ENCODE data around the gene KLF15. TPM values are rescaled to one million over a fixed set of nuclear protein-coding genes. Genes with fewer than 3 reads are reported as not detected.

KLF15 gene
- total and polyA plus RNA-seq, 9 of the 15 experiments (the other 6 are each of a cell fraction or from before 2014, with no cell fraction given), result 0.08 to 4.8 (median 1.2) TPM

DNA sequence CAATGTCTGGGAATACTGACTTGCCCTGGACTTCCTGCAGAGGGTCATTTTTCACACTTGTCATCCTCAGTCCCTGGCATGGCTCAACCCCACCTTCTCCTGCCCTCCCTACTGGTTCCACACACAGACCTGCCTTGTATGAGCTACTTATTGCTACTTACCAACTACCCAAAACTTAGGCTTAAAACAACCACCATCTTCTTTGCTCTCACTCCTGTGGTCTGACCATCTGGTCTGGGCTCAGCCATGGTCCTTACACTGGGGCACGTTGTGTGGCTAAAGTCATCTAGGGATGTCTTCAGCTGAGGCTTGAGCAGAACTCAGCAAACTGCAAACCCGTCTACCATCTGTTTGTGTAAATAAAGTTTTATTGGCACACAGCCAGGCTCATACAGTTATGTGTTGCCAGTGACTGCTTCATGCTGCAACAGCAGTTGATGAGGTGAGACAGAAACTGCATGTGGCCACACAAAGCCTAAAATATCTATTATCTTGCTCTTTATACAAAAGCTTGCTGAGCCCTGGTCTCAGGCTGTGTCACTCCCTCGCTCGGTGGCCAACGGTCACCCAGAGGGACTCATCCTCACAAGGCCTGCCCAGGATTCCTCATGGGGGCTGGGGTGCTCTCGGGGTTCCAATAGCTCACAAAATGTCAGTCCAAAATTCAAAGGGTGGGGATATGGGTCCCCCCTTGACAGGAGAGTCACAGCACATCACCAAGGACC, 43.5 kb downstream of the KLF15 start (continued):
- TF ChIP-seq, protein P1, sequence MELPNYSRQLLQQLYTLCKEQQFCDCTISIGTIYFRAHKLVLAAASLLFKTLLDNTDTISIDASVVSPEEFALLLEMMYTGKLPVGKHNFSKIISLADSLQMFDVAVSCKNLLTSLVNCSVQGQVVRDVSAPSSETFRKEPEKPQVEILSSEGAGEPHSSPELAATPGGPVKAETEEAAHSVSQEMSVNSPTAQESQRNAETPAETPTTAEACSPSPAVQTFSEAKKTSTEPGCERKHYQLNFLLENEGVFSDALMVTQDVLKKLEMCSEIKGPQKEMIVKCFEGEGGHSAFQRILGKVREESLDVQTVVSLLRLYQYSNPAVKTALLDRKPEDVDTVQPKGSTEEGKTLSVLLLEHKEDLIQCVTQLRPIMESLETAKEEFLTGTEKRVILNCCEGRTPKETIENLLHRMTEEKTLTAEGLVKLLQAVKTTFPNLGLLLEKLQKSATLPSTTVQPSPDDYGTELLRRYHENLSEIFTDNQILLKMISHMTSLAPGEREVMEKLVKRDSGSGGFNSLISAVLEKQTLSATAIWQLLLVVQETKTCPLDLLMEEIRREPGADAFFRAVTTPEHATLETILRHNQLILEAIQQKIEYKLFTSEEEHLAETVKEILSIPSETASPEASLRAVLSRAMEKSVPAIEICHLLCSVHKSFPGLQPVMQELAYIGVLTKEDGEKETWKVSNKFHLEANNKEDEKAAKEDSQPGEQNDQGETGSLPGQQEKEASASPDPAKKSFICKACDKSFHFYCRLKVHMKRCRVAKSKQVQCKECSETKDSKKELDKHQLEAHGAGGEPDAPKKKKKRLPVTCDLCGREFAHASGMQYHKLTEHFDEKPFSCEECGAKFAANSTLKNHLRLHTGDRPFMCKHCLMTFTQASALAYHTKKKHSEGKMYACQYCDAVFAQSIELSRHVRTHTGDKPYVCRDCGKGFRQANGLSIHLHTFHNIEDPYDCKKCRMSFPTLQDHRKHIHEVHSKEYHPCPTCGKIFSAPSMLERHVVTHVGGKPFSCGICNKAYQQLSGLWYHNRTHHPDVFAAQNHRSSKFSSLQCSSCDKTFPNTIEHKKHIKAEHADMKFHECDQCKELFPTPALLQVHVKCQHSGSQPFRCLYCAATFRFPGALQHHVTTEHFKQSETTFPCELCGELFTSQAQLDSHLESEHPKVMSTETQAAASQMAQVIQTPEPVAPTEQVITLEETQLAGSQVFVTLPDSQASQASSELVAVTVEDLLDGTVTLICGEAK (IDR thresholded peaks at IDR 0.05), result peak; percentile 88
- TF ChIP-seq, protein P1 (CRISPR knock-in tag; IDR thresholded peaks at IDR 0.05), result peak; percentile 78
